GM18868 (cell line): Measurements from ENCODE around the gene CLK4.
"Not testable (repeated sequence)": the region's sequence is repeated elsewhere in the genome, so short reads cannot be mapped to it uniquely, and the experiment has no call there.

ENCODE experiments used
- ATAC-seq: cut with Tn5 transposase; IDR thresholded peaks from one replicate; pipeline ENCODE4 v1.9.1; 2021; ENCODE audit warnings: mild to moderate bottlenecking, moderate library complexity; ENCODE audit not compliant: unreplicated experiment

CLK4 gene

DNA sequence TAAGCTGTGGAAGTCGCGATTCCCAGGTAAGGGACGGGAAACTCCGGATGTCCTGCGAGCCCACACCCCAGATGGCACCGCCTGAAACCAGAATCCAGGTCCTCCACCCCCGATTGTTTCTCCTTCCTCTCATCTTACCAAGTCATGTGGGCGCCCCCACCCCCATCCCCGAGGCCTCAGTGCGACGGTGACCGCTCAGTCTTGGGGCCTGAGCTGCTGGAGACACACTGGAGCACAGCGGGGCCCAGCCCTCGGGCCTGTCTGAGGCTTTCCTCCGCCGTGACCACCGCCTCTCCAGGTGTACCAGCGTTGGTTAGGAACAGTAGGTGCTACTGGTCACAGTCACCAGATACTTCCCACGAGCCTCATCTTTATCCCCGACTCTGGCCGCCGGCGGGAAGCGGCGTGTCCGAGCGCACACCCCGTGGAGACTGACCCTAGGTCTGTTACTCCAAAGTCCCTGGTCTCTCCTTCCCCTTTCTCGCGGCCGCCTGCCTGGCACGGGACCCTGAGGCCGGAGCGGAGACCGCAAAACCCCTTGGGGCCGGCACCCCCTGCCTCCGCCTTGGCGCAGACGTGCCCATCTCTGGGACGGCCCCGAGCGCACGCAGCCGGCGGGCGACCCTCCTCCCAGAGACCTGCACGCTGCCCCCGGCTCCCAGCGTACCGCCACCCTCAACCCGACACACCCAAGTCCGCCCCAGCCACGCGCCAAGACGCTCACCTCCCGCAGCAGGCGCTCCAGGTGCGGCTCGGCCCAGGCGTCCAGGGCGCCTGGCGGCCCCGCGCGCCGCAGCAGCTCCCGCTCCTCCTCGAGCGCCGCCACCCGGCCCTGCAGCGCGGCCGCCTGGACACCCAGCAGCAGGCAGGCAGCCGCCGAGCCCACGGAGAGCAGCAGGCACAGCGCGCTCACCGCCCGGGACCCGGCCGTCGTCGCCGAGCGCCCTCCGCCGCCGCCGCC, 37.4 kb downstream of the CLK4 start:
- no peak for ATAC-seq

GRCh38 chr5:178588769-178589168, 38.1 kb downstream of the CLK4 start:
- ATAC-seq, result no peak

- no peak for ATAC-seq
These were observed 38.9 kb downstream of the CLK4 start for GRCh38 chr5:178587763-178588611.

DNA sequence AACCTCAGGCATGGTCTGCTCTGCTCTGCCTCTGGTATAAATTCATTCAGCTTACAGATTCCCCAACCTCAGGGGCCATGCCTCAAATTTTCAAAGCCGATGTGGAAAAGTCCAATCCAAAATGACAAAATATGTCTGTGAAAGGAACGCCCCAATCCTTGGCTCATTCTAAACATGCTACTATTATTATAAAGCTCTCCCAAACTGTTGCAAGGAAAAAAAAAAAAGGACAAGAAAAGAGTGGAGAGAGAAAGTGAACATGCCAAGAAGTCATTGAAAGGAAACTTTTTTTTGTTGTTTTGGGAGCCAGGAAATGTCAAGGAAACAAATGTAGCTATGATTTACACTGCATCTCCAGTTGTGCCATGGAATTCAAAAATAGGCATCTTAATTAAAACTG, 40.5 kb downstream of the CLK4 start:
- ATAC-seq, result no peak

GRCh38 chr5:178585421-178585820, 41.4 kb downstream of the CLK4 start:
- ATAC-seq, result not testable (repeated sequence)

DNA sequence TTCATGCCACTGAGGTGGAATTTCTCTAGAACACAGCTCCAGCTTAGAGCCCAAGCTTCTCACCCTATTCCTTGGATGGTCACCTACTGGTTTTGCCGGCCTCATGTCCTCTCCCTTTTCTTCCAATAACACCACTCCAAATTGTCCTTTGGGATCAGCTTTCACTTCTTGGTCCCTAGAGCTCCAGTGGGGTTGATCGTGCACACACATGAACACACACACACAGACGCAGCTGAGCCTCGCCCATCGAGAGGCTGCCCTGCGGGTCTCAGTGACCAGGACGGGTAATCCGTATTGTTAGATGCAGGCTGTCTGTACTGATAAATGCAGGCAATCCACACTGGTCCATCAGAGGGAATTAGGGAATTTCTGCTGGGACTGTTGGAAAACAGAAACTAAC, 43.6 kb downstream of the CLK4 start:
- ATAC-seq, result no peak

DNA sequence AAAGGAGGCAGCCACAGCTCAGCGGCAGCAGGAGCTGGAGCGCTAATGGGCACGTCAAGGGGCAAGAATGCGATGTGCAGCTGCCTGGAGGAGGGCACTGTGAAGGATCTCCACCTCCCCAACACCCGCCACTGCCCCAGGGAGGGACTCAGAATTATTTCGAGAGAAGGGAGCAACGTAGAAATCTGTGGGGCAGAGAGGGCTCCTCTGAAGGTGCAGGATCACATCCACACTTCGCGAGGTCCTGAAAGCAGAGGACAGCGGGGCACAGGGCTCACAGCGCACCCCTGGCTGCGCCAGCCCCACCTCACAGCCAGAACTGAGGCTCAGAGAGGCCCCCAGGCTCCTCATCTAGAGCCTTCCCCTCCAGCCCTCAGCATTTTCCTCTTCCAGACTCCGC, 44.6 kb downstream of the CLK4 start:
- ATAC-seq, result no peak

- ATAC-seq, result no peak
These were observed 45.2 kb downstream of the CLK4 start for GRCh38 chr5:178581621-178582020.

DNA sequence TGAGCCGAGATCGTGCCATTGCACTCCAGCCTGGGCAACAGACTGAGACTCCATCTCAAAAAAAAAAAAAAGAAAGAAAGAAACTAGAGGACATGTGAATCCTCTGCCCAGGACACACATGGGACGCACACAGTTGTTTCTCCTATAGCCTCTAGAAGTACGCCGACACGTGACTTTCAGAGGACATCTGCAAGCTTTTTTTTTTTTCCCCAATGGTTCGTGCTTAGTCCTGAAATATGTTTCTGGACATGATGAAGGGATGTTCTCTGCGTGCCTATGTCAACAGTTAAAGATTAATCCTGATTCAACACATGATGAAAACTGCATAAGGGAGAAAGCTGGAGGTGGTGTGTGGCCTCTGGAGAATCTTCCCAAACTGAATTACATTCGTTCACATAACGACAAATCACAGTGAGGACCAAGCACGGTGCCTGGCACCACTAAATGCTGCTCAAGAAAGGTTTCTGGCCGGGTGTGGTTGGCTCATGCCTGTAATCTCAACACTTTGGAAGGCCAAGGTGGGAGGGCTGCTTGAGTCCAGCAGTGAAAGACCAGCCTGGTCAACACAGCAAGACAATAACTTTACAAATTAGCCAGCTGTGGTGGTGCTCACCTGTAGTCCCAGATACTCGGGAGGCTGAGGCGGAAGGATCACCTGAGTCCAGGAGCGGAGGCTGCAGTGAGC, 46.4 kb downstream of the CLK4 start:
- ATAC-seq, result no peak

DNA sequence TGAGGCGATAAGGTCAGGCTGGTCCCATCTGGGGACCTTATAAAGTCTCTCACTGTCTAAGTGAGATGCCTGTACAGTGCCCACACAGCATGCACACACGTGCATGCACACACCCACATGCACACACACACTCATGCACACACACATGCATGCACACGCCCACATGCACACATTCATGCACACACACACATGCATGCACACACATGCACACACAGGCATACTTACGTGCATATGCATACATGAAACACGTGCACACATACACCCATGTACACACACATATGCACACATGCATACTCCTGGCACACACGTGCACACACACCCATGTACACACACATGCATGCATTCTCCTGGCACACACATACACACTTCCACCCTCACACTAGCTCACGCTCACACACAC, 48.9 kb downstream of the CLK4 start:
- no peak for ATAC-seq

GRCh38 chr5:178577376-178577839, 49.4 kb downstream of the CLK4 start:
- no peak for ATAC-seq

DNA sequence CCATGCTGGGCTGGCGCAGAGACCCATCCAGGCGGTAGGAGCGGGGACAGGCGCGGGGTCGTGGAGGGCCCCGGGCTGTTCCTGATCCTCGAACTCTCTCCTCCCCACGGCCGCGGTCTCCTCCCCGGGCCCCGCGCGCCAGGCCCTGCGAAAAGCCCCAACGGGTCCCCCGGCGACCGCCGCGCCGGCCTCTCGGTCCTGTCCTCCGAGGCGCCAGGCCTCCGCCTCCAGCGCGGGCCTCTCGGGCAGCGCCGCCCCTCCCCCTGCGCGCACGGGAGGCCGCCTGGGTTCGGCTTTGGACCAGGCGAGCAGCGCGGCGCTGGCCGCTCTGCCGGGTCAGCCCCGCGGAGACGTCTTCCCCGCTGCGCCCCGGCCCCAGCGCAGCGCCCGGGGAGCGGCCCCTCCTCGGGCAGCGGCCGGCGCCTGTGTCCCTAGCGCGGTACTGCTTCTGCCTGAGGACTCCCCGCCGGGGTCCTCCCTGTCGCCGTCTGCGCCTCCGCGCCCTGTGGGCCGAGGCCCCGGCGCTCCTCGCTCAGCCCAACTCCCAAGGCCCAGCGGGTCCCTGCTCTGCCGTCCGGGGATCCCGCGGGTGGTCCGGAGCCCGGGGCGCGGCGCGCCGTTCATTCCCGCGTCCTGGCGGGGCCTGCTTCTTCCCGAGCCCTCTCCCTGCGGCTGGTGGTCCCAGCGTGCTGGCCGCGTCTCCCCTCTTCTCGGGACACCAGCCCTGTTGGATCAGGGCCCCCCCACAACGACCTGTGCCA, 50.1 kb downstream of the CLK4 start:
- no peak for ATAC-seq

DNA sequence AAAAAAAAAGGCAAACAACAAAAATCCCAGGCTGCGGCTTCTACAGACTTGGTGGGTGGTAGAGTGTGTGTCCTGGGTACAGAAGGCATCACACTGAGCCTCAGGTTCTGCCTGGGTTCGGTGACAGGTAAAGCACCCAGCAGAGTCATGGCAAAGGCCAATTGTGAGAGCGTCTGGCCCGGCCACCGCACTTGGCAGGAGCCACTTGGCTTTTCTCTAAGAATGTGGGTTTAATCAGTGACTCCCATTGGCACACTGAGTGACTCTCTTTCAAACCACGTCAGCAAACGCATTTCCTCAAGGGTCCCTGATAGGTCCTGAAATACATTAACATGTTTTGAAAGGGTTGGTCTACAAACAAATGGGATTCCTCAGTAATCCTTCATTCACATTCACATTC, 53.6 kb downstream of the CLK4 start:
- ATAC-seq, result no peak

GRCh38 chr5:178572617-178573016, 54.2 kb downstream of the CLK4 start:
- no peak for ATAC-seq

DNA sequence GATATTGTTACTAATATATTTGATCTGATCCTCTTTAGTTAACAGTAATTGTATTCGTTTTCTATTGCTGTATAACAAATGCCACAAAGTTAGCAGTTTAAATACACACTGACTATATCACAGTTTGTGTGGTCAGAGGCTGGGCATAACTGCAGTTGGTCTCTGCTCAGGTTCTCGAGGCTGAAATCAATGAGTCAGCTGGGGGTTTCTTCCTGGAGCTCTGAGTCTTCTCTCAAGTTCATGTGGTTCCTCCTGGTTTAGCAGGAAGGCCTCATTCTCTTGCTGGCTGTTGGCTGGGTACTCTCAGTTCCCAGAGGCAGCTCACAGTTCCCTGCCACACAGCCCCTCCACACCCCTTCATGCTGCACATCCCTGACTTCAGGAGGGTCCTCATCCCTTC, 57.4 kb downstream of the CLK4 start:
- ATAC-seq, result no peak

DNA sequence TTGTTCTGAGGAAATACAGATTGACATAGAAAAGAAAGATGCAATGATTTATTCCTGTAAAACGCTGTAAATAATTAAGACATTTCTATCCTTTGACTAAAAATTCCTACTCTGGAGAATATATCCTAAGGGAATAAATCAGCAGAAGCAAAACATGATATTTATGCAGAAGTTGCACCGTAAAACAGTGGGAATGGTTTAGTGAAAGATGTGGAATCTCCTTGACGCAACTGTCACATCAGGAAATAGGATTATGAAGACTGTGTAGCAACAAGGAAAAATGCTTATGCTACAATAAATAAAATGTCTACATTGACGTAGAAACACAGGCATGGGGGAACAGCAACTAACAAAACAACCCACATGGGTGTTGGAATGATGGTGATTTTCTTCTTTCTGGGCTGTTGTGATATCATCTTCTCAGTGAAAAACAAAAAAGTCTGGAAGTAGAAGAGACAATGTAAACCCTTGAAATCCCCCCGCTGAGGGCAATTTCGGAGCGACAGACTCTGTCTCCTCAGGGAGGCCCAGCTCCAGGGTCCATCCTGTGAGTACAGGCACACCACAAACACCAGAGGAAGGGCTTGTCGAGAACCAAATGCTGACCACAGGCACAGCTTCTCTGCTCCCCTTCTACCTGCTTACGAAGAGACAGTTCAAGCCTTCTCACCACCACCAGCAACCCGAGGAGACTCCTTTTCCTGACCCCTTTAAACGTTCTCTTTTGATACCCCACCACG, 61.9 kb downstream of the CLK4 start:
- ATAC-seq, result no peak

DNA sequence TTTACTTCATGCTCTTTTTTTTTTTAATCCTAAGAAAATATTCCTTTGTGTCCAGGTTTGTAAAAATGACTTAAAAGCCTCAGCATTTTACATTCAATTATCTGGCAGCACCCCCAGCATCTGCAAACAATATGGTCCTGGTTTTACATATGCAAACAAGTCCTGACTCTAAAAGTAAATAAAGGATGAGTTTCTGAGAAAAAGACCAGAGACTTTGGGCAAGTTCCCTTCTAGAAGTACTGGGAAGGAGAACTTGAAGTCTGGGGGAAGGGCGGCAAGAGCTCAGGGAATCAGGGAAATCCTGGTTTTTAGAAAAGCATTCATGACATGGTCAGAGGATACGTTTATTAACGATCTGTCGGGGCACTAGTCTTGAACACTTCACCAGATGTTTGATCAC, 62.5 kb downstream of the CLK4 start:
- ATAC-seq, result no peak

DNA sequence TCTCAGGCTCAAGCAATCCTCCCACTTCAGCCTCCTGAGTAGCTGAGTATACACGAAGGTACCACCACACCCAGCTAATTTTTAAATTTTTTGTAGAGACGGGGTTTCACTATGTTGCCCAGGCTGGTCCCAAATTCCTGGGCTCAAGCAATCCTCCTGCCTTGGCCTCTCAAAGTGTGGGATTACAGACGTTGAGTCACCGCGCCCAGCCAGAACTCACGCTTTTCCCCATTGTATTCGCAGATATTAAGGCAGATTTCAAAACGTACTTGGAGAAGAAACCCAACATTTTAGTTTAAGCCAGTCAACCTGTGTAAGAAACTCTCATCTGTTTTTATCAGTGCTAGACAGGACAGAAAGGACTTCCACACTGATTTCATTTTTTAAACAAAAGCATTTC, 63.2 kb downstream of the CLK4 start:
- no peak for ATAC-seq

DNA sequence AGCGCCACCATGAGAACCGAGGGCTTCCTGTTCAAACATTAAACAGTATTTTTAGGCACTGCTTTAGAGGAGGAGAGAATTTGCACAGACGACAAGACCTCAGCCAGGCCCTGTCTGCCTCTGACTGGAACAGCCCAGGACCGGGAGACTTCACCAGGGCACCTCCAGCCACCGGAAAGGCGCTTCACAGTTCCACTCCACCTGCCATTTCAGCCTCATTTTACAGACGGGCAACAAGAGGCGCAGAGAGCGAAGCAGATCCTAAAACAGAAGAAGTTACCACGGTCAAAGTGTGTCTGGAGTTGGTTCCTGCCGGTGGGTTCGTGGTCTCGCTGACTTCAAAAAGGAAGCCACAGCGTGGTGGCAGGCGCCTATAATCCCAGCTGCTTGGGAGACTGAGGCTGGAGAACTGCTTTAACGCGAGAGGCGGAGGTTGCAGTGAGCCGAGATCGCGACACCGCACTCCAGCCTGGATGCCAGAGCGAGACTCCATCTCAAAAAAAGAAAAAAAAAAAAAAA, 65.0 kb downstream of the CLK4 start:
- no peak for ATAC-seq

GRCh38 chr5:178560911-178561310, 65.9 kb downstream of the CLK4 start:
- no peak for ATAC-seq
